ENCODE results near the gene SLC51B. TPM values are rescaled to one million over a fixed set of nuclear protein-coding genes. Genes with fewer than 3 reads are reported as not detected.

SLC51B gene
- total RNA-seq, 1 experiment from 2014 or later: not detected

DNA sequence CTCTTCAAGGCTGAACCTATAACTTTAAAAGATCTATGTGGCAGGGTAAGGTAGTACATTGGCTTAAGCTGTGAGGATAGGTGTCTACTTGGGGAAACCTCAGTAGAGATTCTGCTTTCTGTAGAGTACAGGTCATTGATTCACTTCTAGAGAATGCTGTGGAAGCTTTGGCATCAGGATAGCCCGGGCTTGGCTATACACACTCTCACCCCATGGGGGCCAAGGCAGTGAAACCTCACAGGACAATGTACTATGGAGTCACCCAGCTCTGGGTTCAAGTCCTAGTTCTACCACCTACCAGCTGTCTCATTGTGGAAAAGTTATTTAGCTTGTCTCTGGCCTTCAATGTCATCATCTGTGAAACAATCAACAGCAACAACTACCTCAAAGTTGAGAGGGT, 24.8 kb upstream of the SLC51B start:
- intact Hi-C loops (cut with micrococcal nuclease): loop anchor here (10.0 kb wide), 1 partner anchor 286 kb away; no protein-coding TSS in a partner anchor

DNA sequence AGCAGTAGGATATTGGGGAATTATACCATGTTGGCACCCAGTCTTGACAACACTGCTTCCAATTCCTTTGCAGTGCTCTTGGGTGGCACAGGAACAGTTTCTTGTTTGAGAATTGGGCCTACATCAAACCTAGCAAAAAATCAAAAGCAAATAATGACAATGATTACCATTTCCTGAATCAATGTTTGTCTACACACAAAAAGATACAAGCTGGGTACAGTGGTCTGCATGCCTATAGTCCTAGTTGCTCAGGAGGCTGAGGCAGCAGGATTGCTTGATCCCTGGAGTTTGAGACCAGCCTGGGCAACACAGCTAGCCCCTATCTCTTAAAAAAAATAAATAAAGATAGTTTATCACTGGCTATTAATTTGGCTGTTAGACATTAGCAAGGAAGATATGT, 23.7 kb upstream of the SLC51B start:
- intact Hi-C loops (cut with micrococcal nuclease): loop anchor here (10.0 kb wide), 1 partner anchor 287 kb away; no protein-coding TSS in a partner anchor
- Histone ChIP-seq H3K4me3 (replicated peaks in 1 of 2; ENCODE audit: low read depth in 1 of 2, low read length in 2 of 2) (no peak overlapping the region), H3K9ac (ENCODE audit: low read length) (no peak overlapping the region), H3K36me3 (ENCODE audit: control insufficient read depth in 1 of 2, insufficient read depth in 2 of 2, low read length in 2 of 2) (peaks cover 38 to 40% of the 10 kb centered on the region in 2 experiments), H3K4me2 (ENCODE audit: low read length) (no peak overlapping the region), H3K4me1 (ENCODE audit: control insufficient read depth in 1 of 2, insufficient read depth in 2 of 2, low read length in 2 of 2) (no peaks in the 10 kb centered on the region), H3K27me3 (ENCODE audit: insufficient read depth, low read length) (no peaks in the 10 kb centered on the region), H3K79me2 (ENCODE audit: insufficient read depth, low read length) (no peaks in the 10 kb centered on the region), H3K9me3 (ENCODE audit: control insufficient read depth in 1 of 2, insufficient read depth in 1 of 2, low read depth in 1 of 2, low read length in 2 of 2) (no peaks in the 10 kb centered on the region), H2AFZ (ENCODE audit: low read depth, low read length, poor library complexity, severe bottlenecking) (no peak overlapping the region), H3K27ac (ENCODE audit: low read depth, low read length) (no peak overlapping the region), H3K9me2 (ENCODE audit: insufficient read depth) (no peaks in the 10 kb centered on the region), H4K20me1 (ENCODE audit: insufficient read depth) (no peaks in the 10 kb centered on the region)
- ChIA-PET CTCF (no interaction called here), RAD21 (ENCODE audit: low non-redundant PET in 1 of 2, low total read pairs in 2 of 2, uncharacterized antibody in 2 of 2, unreplicated experiment in 2 of 2) (no interaction called here), POLR2A (no interaction called here)
- DNase-seq (ENCODE audit: low read depth, low spot score) (no peak), ATAC-seq (no peak)
- BruUV-seq (replicated peaks): no TSS peak
- TF ChIP-seq ELF1 (IDR thresholded peaks at IDR 0.05; ENCODE audit: borderline replicate concordance, low read depth) (no peak), POLR2A (IDR thresholded peaks at IDR 0.05; ENCODE audit: borderline replicate concordance, extremely low read depth, insufficient read depth, insufficient read length) (no peak), EGR1 (IDR thresholded peaks at IDR 0.05; ENCODE audit: low read depth) (no peak), EZH2phosphoT487 (IDR thresholded peaks at IDR 0.05; ENCODE audit: borderline replicate concordance) (no peak), SIN3A (IDR thresholded peaks at IDR 0.05; ENCODE audit: low read depth) (no peak)
- TF ChIP-seq, protein P1, sequence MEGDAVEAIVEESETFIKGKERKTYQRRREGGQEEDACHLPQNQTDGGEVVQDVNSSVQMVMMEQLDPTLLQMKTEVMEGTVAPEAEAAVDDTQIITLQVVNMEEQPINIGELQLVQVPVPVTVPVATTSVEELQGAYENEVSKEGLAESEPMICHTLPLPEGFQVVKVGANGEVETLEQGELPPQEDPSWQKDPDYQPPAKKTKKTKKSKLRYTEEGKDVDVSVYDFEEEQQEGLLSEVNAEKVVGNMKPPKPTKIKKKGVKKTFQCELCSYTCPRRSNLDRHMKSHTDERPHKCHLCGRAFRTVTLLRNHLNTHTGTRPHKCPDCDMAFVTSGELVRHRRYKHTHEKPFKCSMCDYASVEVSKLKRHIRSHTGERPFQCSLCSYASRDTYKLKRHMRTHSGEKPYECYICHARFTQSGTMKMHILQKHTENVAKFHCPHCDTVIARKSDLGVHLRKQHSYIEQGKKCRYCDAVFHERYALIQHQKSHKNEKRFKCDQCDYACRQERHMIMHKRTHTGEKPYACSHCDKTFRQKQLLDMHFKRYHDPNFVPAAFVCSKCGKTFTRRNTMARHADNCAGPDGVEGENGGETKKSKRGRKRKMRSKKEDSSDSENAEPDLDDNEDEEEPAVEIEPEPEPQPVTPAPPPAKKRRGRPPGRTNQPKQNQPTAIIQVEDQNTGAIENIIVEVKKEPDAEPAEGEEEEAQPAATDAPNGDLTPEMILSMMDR (IDR thresholded peaks at IDR 0.05 in 2 of 3, conservative IDR thresholded peaks at IDR 0.05 in 1 of 3; ENCODE audit: borderline replicate concordance in 1 of 3, insufficient read depth in 1 of 3, low read depth in 2 of 3, low read length in 2 of 3): no peak
- TF ChIP-seq, protein P2, sequence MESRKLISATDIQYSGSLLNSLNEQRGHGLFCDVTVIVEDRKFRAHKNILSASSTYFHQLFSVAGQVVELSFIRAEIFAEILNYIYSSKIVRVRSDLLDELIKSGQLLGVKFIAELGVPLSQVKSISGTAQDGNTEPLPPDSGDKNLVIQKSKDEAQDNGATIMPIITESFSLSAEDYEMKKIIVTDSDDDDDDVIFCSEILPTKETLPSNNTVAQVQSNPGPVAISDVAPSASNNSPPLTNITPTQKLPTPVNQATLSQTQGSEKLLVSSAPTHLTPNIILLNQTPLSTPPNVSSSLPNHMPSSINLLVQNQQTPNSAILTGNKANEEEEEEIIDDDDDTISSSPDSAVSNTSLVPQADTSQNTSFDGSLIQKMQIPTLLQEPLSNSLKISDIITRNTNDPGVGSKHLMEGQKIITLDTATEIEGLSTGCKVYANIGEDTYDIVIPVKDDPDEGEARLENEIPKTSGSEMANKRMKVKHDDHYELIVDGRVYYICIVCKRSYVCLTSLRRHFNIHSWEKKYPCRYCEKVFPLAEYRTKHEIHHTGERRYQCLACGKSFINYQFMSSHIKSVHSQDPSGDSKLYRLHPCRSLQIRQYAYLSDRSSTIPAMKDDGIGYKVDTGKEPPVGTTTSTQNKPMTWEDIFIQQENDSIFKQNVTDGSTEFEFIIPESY (IDR thresholded peaks at IDR 0.05; ENCODE audit: extremely low read depth, insufficient replicate concordance, low read length): no peak
- TF ChIP-seq, protein P3, sequence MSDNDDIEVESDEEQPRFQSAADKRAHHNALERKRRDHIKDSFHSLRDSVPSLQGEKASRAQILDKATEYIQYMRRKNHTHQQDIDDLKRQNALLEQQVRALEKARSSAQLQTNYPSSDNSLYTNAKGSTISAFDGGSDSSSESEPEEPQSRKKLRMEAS (IDR thresholded peaks at IDR 0.05): no peak

More for the DNA sequence above, 24.8 kb upstream of the SLC51B start:
- H3K79me2 ChIP-seq (ENCODE audit: insufficient read depth, low read length): no peaks in the 10 kb centered on the region
- TF ChIP-seq SRF (IDR thresholded peaks at IDR 0.05; ENCODE audit: low read depth) (no peak), FOSL1 (IDR thresholded peaks at IDR 0.05; ENCODE audit: low read depth) (no peak), EZH2 (IDR thresholded peaks at IDR 0.05) (no peak), SP1 (IDR thresholded peaks at IDR 0.05; ENCODE audit: low read depth) (no peak), POLR2AphosphoS5 (IDR thresholded peaks at IDR 0.05; ENCODE audit: low read depth, low read length) (no peak), TCF7L2 (IDR thresholded peaks at IDR 0.05; ENCODE audit: borderline replicate concordance, extremely low read depth, insufficient read depth, insufficient read length) (no peak), ELF1 (IDR thresholded peaks at IDR 0.05; ENCODE audit: borderline replicate concordance, low read depth) (no peak), YY1 (IDR thresholded peaks at IDR 0.05; ENCODE audit: extremely low read depth, insufficient replicate concordance, low read depth, low read length) (no peak)
- TF ChIP-seq, protein P1 (IDR thresholded peaks at IDR 0.05 in 2 of 3, conservative IDR thresholded peaks at IDR 0.05 in 1 of 3; ENCODE audit: borderline replicate concordance in 1 of 3, insufficient read depth in 1 of 3, low read depth in 2 of 3, low read length in 2 of 3): 0 out of 6 replicates have a peak, but pooled peaks of 2 of the 3 experiments have one; percentile 10 to 14
- no peak overlapping the region for H3K27ac ChIP-seq (ENCODE audit: low read depth, low read length)
- no peaks in the 10 kb centered on the region for H3K9me2 ChIP-seq (ENCODE audit: insufficient read depth)
- RAD21 ChIA-PET (ENCODE audit: low non-redundant PET in 1 of 2, low total read pairs in 2 of 2, uncharacterized antibody in 2 of 2, unreplicated experiment in 2 of 2): no interaction called here
- H3K9ac ChIP-seq (ENCODE audit: low read length): no peak overlapping the region
- H3K9me3 ChIP-seq (ENCODE audit: control insufficient read depth in 1 of 2, insufficient read depth in 1 of 2, low read depth in 1 of 2, low read length in 2 of 2): no peaks in the 10 kb centered on the region
- H3K36me3 ChIP-seq (ENCODE audit: control insufficient read depth in 1 of 2, insufficient read depth in 2 of 2, low read length in 2 of 2): peaks cover 36 to 41% of the 10 kb centered on the region in 2 experiments
- DNase-seq (ENCODE audit: low read depth, low spot score): no peak
- peak; percentile 91 for ATAC-seq
- POLR2A ChIA-PET: no interaction called here
- no peak overlapping the region for H3K4me2 ChIP-seq (ENCODE audit: low read length)
- BruUV-seq (replicated peaks): no TSS peak
- H2AFZ ChIP-seq (ENCODE audit: low read depth, low read length, poor library complexity, severe bottlenecking): no peak overlapping the region
- H3K4me1 ChIP-seq (ENCODE audit: control insufficient read depth in 1 of 2, insufficient read depth in 2 of 2, low read length in 2 of 2): no peaks in the 10 kb centered on the region
- H3K27me3 ChIP-seq (ENCODE audit: insufficient read depth, low read length): no peaks in the 10 kb centered on the region
- H4K20me1 ChIP-seq (ENCODE audit: insufficient read depth): no peaks in the 10 kb centered on the region
- CTCF ChIA-PET: no interaction called here
- H3K4me3 ChIP-seq (replicated peaks in 1 of 2; ENCODE audit: low read depth in 1 of 2, low read length in 2 of 2): no peak overlapping the region

Measured in HCT116 (cell line).